Pancreas (tissue), 10 donors: ENCODE measurements around the gene MTCL3.

Source experiments
- ATAC-seq, 4 donors: fragments of 200-7000 bp; cut with Tn5 transposase; one replicate each; pipeline versions ENCODE4 v1.8.0 to v1.9.1; 2020; ENCODE audit warnings: mild to moderate bottlenecking in 4 of 4, moderate library complexity in 4 of 4
- DNase-seq, 6 donors: peaks; one replicate each; pipeline ENCODE4 v3.0.0-alpha.2; 2020
- FAIRE-seq: peaks from 2 replicates; lab custom pipeline; 2012; peaks lifted over from hg19 to GRCh38; lab: Jason Lieb, UNC
- H3K27ac ChIP-seq, 4 donors: fragments of 200-600 bp; sonication (generic); 1 replicate in 3 of 4; 2 replicates in 1 of 4; pipeline versions ENCODE4 v1.5.0 to v1.8.0; 2020
- H3K27me3 ChIP-seq, 4 donors: fragments of 200-600 bp; one replicate each; pipeline ENCODE4 v1.8.0; 2021
- H3K36me3 ChIP-seq, 3 donors: fragments of 200-600 bp; sonication (generic) in 1 of 3; one replicate each; pipeline versions ENCODE4 v1.5.0 to v1.8.0; 2020 to 2021
- H3K4me1 ChIP-seq, 3 donors: fragments of 200-600 bp; one replicate each; pipeline ENCODE4 v1.8.0; 2021
- H3K4me3 ChIP-seq, 4 donors: fragments of 200-600 bp; sonication (generic) in 2 of 4; one replicate each; pipeline versions ENCODE4 v1.5.0 to v1.8.0; 2020 to 2021
- H3K9me3 ChIP-seq, 4 donors: fragments of 200-600 bp; one replicate each; pipeline ENCODE4 v1.8.0; 2021
- WGBS, 2 donors: extraction: QIAGEN DNeasy Blood & Tissue Kit; methylation state at CpG; one replicate each; pipeline ENCODE4 v1.1.7; 2013; 5-methylcytosine and 5-hydroxymethylcytosine counted together
- intact Hi-C, 3 donors: fragments of 100-400 bp; cut with DNase I; formaldehyde crosslinking; loops; one replicate each; pipeline versions ENCODE4 v1.11.1 to v1.14.2; 2022
- TF ChIP-seq, protein P1 (sequence below), 4 donors: fragments of 200-600 bp; sonication (generic) in 3 of 4; IDR thresholded peaks; one replicate each; pipeline versions ENCODE4 v1.5.0 to v1.8.0; 2021; ENCODE audit warnings: antibody characterized with exemption in 4 of 4
- donor health status: healthy with polysubstance abuse.
- donor health status: DM: no; HTN: no; CAD: no; lungs with moderate emphysema.
- donor health status: DM: no; HTN: no; CAD: no.
- donor health status: control.
- donor health status: control.
- donor health status: Bipolar disorder and iron deficiency.
- donor health status: DM: yes; HTN: yes; CAD: no.
- donor health status: DM: no; HTN: no; CAD: no.
- donor health status: DM: no; HTN: no; CAD: no.
- donor health status: DM: yes; HTN: yes; CAD: no.

Gene MTCL3

GRCh38 chr6:127484212-127484863 lies 34.8 kb downstream of the MTCL3 start:
- H3K27me3 ChIP-seq = no peaks in the 10 kb centered on the region
- no peaks in the 10 kb centered on the region for H3K36me3 ChIP-seq
- no peaks in the 10 kb centered on the region for H3K4me1 ChIP-seq
- DNase-seq = no peak
- H3K4me3 ChIP-seq = no peak overlapping the region
- intact Hi-C loops = no loop called here
- H3K27ac ChIP-seq = peak overlapping the region in 2 of 4 donors; percentile 12 to 26
- ATAC-seq = peak in 3 of 4 donors; percentile 66 to 87 (median 85)
- TF ChIP-seq, protein P1, sequence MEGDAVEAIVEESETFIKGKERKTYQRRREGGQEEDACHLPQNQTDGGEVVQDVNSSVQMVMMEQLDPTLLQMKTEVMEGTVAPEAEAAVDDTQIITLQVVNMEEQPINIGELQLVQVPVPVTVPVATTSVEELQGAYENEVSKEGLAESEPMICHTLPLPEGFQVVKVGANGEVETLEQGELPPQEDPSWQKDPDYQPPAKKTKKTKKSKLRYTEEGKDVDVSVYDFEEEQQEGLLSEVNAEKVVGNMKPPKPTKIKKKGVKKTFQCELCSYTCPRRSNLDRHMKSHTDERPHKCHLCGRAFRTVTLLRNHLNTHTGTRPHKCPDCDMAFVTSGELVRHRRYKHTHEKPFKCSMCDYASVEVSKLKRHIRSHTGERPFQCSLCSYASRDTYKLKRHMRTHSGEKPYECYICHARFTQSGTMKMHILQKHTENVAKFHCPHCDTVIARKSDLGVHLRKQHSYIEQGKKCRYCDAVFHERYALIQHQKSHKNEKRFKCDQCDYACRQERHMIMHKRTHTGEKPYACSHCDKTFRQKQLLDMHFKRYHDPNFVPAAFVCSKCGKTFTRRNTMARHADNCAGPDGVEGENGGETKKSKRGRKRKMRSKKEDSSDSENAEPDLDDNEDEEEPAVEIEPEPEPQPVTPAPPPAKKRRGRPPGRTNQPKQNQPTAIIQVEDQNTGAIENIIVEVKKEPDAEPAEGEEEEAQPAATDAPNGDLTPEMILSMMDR (IDR thresholded peaks at IDR 0.05) = no peak
- FAIRE-seq = peak; percentile 67
- WGBS, 2 donors = 42% methylated on average over 3 of the region's 3 CpGs
- H3K9me3 ChIP-seq = no peaks in the 10 kb centered on the region

DNA sequence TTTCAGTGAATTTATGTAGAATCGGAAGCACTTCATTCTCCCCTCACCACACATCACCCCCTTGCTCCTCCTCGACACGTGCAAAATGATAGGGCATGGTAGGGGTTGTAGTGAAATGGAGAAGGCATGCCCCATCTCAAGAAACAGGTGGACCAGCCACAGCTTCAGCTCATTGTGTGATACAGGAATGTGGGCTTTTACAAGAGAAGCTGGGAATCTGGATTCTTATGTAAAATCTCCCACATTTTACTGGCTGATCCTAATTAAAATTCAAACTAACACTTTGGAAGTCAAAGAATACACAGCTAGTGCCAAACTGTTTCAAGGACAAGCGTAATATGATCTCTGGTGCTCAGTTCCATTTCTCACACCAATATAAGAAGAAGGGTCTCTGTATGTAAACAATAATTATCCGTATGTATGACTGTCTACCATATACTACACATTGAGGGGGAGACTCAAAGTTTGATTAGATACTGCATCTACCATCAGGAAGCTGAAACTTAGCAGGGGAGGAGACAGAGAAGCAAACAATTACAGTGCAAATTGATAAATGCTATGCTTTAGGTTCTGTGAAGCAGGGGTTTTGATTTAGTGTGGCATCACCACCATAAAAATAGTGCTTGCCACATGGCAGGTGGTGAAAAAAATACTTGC lies 35.6 kb downstream of the MTCL3 start:
- TF ChIP-seq, protein P1 (IDR thresholded peaks at IDR 0.05) = no peak
- WGBS, 2 donors = 50 to 55% methylated on average over 5 of the region's 5 CpGs
- DNase-seq = no peak
- no peaks in the 10 kb centered on the region for H3K4me1 ChIP-seq
- intact Hi-C loops = no loop called here
- no peak overlapping the region for H3K4me3 ChIP-seq
- peak overlapping the region in 2 of 4 donors; percentile 12 to 26 for H3K27ac ChIP-seq
- H3K36me3 ChIP-seq = no peaks in the 10 kb centered on the region
- ATAC-seq = no peak
- no peaks in the 10 kb centered on the region for H3K9me3 ChIP-seq
- FAIRE-seq = no peak
- H3K27me3 ChIP-seq = no peaks in the 10 kb centered on the region

DNA sequence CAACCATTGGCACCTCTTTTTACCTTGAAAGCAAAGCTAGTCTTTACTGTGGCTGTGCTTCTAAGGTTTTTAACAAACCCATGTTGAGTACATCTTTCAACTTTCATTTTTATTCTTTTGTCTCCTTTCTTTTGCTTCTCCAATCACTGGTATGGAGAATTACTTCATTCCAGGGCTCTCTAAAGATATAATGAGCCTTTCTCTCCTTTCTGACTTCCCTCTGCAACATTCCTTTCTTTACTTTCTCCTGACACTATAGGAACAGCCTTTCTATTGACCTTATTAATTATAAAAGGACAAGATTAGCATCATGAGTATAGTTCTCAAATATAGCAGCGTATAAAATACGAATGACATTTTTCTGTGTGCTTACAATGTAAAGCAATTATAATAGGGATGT lies 36.8 kb downstream of the MTCL3 start:
- intact Hi-C loops = no loop called here
- no peaks in the 10 kb centered on the region for H3K27me3 ChIP-seq
- no peaks in the 10 kb centered on the region for H3K36me3 ChIP-seq
- no peak overlapping the region for H3K4me3 ChIP-seq
- TF ChIP-seq, protein P1 (IDR thresholded peaks at IDR 0.05) = no peak
- no peak for ATAC-seq
- no peak for FAIRE-seq
- no peaks in the 10 kb centered on the region for H3K9me3 ChIP-seq
- H3K27ac ChIP-seq = no peak overlapping the region
- no peaks in the 10 kb centered on the region for H3K4me1 ChIP-seq
- 87 to 92% methylated on average over 2 of the region's 2 CpGs for WGBS, 2 donors
- no peak for DNase-seq

DNA sequence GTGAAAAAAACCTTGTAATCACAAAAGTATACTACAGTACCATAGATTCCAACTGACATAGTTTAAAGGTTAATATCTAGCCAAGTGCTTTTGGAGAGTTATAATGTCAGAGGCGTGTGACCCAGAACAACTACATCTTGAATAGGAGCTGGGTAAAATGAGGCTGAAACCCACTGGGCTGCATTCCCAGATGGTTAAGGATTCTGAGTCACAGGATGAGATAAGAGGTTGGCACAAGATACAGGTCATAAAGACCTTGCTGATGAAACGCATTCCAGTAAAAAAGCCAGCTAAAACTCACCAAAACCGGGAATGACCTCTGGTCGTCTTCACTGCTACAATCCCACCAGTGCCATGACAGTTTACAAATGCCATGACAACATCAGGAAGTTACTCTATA lies 37.5 kb downstream of the MTCL3 start:
- no peak overlapping the region for H3K4me3 ChIP-seq
- FAIRE-seq (no peak), ATAC-seq (no peak), DNase-seq (no peak)
- no peaks in the 10 kb centered on the region for H3K4me1 ChIP-seq
- no peaks in the 10 kb centered on the region for H3K27me3 ChIP-seq
- intact Hi-C loops = no loop called here
- H3K27ac ChIP-seq = no peak overlapping the region
- H3K9me3 ChIP-seq = no peaks in the 10 kb centered on the region
- 37 to 40% methylated on average over 4 of the region's 4 CpGs for WGBS, 2 donors
- H3K36me3 ChIP-seq = no peaks in the 10 kb centered on the region
- TF ChIP-seq, protein P1 (IDR thresholded peaks at IDR 0.05) = no peak

DNA sequence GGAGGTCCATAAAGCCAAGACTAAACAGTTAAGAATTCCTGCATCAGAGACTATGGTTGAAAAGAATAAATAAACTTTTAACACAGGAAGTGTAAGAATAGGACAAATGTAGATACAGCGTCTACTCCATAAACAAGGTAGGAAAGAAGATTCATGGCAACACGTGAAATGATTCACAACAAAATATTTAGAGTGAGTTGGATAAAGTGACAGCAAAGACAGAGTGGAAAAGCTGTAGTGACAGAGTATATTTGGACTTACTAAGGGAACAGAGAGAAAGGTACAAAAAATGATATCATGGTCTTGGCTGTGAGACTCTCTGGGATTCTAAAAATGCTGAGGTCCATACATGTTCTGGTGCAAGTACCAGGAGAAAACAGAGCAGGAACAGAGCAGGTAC lies 38.0 kb downstream of the MTCL3 start:
- FAIRE-seq (no peak), ATAC-seq (no peak), DNase-seq (no peak)
- TF ChIP-seq, protein P1 (IDR thresholded peaks at IDR 0.05) = no peak
- intact Hi-C loops = no loop called here
- Histone ChIP-seq H3K27ac (no peak overlapping the region), H3K4me3 (no peak overlapping the region), H3K36me3 (no peaks in the 10 kb centered on the region), H3K4me1 (no peaks in the 10 kb centered on the region), H3K27me3 (no peaks in the 10 kb centered on the region), H3K9me3 (no peaks in the 10 kb centered on the region)
- WGBS, 2 donors = 83 to 84% methylated on average over 2 of the region's 2 CpGs
